SU-DHL-6 (cell line): ENCODE measurements around the gene MARK3.

Experiments used
- EZH2phosphoT487 ChIP-seq: fragments of 200-600 bp; sonication (generic), shearing (Covaris generic); conservative IDR thresholded peaks from 2 replicates; pipeline ENCODE4 v1.6.1; 2018; ENCODE audit warnings: mild to moderate bottlenecking, antibody characterized with exemption, low read length, moderate library complexity, mixed read lengths
- TF ChIP-seq, protein P1 (sequence below): fragments of 200-600 bp; sonication (generic); IDR thresholded peaks from one replicate; pipeline ENCODE4 v1.5.1; 2017; ENCODE audit warnings: antibody characterized with exemption, mild to moderate bottlenecking, low read length, moderate library complexity; ENCODE audit not compliant: insufficient read depth, poor library complexity, severe bottlenecking

DNA sequence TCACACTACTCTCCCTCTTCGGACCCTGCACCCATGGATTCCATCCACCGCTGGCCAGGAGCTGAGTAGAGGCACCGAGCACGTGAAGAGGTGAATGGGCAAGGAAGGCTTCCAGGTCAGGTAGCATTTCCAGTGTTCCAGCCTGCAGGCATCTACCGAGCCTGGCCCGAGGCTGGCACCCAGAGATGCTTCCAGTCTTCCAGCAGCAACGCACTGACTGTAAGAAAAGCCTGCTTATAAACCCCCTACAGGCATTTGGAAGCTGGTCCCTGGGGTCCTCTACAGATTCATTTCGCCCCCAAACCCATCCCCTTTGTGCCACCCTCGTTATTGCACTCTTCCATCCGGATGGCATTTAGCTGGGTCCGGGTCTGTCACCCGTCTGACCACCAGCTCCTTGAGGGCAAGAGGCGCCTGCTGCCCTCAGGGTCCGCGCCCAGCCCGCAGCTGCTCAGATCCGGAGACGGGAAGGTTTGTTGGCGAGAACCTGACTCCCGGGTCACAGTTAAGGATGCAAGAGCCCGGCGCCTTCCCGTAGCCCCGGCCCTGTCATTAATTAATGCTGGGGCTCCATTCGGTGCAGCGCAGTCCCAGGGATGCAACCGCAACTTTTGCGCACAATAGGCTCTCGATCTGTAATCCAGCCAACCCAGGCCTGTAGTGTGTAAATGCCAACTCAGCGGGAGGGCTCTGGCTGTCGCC lies 614 bp upstream of the MARK3 start:
- TF ChIP-seq, protein P1, sequence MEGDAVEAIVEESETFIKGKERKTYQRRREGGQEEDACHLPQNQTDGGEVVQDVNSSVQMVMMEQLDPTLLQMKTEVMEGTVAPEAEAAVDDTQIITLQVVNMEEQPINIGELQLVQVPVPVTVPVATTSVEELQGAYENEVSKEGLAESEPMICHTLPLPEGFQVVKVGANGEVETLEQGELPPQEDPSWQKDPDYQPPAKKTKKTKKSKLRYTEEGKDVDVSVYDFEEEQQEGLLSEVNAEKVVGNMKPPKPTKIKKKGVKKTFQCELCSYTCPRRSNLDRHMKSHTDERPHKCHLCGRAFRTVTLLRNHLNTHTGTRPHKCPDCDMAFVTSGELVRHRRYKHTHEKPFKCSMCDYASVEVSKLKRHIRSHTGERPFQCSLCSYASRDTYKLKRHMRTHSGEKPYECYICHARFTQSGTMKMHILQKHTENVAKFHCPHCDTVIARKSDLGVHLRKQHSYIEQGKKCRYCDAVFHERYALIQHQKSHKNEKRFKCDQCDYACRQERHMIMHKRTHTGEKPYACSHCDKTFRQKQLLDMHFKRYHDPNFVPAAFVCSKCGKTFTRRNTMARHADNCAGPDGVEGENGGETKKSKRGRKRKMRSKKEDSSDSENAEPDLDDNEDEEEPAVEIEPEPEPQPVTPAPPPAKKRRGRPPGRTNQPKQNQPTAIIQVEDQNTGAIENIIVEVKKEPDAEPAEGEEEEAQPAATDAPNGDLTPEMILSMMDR: no peak
- no peak for TF ChIP-seq EZH2phosphoT487
